H1 (cell line): Measurements from ENCODE around the gene GNAL. TPM values are rescaled to one million over a fixed set of nuclear protein-coding genes. Genes with fewer than 3 reads are reported as not detected.

Source experiments
- EP300 ChIP-seq, 2 experiments: IDR thresholded peaks; 1 replicate in 1 of 2; 2 replicates in 1 of 2; pipeline ENCODE4 v1.6.1; 2011 to 2012; ENCODE audit warnings: low read depth in 2 of 2, low read length in 2 of 2, mild to moderate bottlenecking in 2 of 2, borderline replicate concordance in 1 of 2, inconsistent platforms in 1 of 2, moderate library complexity in 1 of 2
- GABPA ChIP-seq: IDR thresholded peaks from 2 replicates; pipeline ENCODE4 v1.6.1; 2011; ENCODE audit warnings: mild to moderate bottlenecking, low read length, moderate library complexity, borderline replicate concordance; ENCODE audit not compliant: insufficient read depth
- MAFK ChIP-seq: IDR thresholded peaks from 2 replicates; pipeline ENCODE4 v1.6.1; 2012; ENCODE audit warnings: low read depth, mild to moderate bottlenecking, improper control_type of control experiment, low read length
- polyA plus RNA-seq, 7 experiments: library from polyadenylated mRNA; depleted of rRNA in 3 of 7; stranded (reverse) in 5 of 7; unstranded in 2 of 7; fragments of >200 nt in 5 of 7; fragments of 200-250 nt in 2 of 7; gene quantifications; 1 replicate in 5 of 7; 2 replicates in 1 of 7; 4 replicates in 1 of 7; pipeline versions ENCODE4 v1.2.1 to v1.2.3, GENCODE V29; 2011 to 2013; ENCODE audit warnings: missing spikeins in 2 of 7, mixed read lengths in 2 of 7
- total RNA-seq: library from RNA; stranded (reverse); fragmentation: NEBNext Ultra II Directional; extraction: Animal tissue kit (Norgen Biotek cat#: 25700); gene quantifications from 2 replicates; pipeline ENCODE4 v1.2.1, GENCODE V29; 2021
- TF ChIP-seq, protein P1 (sequence below): fragments of 300-600 bp; sonication (generic); IDR thresholded peaks from 2 replicates; pipeline ENCODE4 v1.7.1; 2012; ENCODE audit warnings: low read length, moderate library complexity, mild to moderate bottlenecking, inconsistent platforms; ENCODE audit not compliant: insufficient replicate concordance

GNAL gene
- total and polyA plus RNA-seq, 2 of the 8 experiments (the other 6 are each of a cell fraction or from before 2014, with no cell fraction given), result 13.2 to 18.3 TPM

DNA sequence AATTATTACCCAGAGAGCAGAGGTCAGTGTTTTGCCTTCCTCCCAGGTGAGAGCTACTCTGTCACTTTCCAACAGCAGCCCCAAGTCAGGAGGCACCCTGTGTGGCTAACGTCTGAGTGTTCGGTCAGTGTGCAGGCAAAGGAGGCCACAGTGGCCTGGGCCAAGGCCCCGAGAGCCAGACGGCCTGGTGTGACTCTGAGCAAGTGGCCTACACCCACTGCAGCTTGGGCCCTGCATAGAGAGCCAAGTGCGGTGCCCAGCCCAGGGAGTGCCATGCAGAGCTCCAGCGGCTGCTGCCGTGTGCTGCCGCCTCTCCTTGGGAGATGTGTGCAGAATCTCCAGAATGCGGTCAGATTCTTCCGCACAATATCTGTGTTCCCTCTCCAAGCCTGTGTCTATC, 70.4 kb downstream of the GNAL start (continued):
- TF ChIP-seq, protein P1, sequence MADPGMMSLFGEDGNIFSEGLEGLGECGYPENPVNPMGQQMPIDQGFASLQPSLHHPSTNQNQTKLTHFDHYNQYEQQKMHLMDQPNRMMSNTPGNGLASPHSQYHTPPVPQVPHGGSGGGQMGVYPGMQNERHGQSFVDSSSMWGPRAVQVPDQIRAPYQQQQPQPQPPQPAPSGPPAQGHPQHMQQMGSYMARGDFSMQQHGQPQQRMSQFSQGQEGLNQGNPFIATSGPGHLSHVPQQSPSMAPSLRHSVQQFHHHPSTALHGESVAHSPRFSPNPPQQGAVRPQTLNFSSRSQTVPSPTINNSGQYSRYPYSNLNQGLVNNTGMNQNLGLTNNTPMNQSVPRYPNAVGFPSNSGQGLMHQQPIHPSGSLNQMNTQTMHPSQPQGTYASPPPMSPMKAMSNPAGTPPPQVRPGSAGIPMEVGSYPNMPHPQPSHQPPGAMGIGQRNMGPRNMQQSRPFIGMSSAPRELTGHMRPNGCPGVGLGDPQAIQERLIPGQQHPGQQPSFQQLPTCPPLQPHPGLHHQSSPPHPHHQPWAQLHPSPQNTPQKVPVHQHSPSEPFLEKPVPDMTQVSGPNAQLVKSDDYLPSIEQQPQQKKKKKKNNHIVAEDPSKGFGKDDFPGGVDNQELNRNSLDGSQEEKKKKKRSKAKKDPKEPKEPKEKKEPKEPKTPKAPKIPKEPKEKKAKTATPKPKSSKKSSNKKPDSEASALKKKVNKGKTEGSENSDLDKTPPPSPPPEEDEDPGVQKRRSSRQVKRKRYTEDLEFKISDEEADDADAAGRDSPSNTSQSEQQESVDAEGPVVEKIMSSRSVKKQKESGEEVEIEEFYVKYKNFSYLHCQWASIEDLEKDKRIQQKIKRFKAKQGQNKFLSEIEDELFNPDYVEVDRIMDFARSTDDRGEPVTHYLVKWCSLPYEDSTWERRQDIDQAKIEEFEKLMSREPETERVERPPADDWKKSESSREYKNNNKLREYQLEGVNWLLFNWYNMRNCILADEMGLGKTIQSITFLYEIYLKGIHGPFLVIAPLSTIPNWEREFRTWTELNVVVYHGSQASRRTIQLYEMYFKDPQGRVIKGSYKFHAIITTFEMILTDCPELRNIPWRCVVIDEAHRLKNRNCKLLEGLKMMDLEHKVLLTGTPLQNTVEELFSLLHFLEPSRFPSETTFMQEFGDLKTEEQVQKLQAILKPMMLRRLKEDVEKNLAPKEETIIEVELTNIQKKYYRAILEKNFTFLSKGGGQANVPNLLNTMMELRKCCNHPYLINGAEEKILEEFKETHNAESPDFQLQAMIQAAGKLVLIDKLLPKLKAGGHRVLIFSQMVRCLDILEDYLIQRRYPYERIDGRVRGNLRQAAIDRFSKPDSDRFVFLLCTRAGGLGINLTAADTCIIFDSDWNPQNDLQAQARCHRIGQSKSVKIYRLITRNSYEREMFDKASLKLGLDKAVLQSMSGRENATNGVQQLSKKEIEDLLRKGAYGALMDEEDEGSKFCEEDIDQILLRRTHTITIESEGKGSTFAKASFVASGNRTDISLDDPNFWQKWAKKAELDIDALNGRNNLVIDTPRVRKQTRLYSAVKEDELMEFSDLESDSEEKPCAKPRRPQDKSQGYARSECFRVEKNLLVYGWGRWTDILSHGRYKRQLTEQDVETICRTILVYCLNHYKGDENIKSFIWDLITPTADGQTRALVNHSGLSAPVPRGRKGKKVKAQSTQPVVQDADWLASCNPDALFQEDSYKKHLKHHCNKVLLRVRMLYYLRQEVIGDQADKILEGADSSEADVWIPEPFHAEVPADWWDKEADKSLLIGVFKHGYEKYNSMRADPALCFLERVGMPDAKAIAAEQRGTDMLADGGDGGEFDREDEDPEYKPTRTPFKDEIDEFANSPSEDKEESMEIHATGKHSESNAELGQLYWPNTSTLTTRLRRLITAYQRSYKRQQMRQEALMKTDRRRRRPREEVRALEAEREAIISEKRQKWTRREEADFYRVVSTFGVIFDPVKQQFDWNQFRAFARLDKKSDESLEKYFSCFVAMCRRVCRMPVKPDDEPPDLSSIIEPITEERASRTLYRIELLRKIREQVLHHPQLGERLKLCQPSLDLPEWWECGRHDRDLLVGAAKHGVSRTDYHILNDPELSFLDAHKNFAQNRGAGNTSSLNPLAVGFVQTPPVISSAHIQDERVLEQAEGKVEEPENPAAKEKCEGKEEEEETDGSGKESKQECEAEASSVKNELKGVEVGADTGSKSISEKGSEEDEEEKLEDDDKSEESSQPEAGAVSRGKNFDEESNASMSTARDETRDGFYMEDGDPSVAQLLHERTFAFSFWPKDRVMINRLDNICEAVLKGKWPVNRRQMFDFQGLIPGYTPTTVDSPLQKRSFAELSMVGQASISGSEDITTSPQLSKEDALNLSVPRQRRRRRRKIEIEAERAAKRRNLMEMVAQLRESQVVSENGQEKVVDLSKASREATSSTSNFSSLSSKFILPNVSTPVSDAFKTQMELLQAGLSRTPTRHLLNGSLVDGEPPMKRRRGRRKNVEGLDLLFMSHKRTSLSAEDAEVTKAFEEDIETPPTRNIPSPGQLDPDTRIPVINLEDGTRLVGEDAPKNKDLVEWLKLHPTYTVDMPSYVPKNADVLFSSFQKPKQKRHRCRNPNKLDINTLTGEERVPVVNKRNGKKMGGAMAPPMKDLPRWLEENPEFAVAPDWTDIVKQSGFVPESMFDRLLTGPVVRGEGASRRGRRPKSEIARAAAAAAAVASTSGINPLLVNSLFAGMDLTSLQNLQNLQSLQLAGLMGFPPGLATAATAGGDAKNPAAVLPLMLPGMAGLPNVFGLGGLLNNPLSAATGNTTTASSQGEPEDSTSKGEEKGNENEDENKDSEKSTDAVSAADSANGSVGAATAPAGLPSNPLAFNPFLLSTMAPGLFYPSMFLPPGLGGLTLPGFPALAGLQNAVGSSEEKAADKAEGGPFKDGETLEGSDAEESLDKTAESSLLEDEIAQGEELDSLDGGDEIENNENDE, result no peak
- no peak for TF ChIP-seq EP300 (IDR thresholded peaks at IDR 0.05; ENCODE audit: borderline replicate concordance in 1 of 2, low read depth in 2 of 2, low read length in 2 of 2)
- TF ChIP-seq GABPA, result no peak
- TF ChIP-seq MAFK, result no peak
